ENCODE measurements around the gene BARX2.

- peak; percentile 72 to 88 (median 83) for TF ChIP-seq CTCF (IDR thresholded peaks at IDR 0.05)
- no peak for TF ChIP-seq POLR2A (IDR thresholded peaks at IDR 0.05)
These were observed 43.8 kb upstream of the BARX2 start for GRCh38 chr11:129331871-129332274.
